Peyer's patch (tissue), 4 donors: ENCODE data around the gene BTBD18. TPM values are rescaled to one million over a fixed set of nuclear protein-coding genes. Genes with fewer than 3 reads are reported as not detected.

Experiments used
- DNase-seq, 3 donors: peaks; one replicate each; pipeline ENCODE4 v3.0.0-alpha.2; 2017 to 2019
- H3K27ac ChIP-seq, 4 donors: fragments of 200-600 bp; sonication (generic); one replicate each; pipeline ENCODE4 v1.5.1; 2016 to 2019
- H3K27me3 ChIP-seq, 2 donors: fragments of 200-600 bp; sonication (generic); one replicate each; pipeline ENCODE4 v1.5.1; 2019
- H3K36me3 ChIP-seq, 3 donors: fragments of 200-600 bp; sonication (generic); one replicate each; pipeline ENCODE4 v1.5.1; 2016 to 2019
- H3K4me1 ChIP-seq, 4 donors: fragments of 200-600 bp; sonication (generic); one replicate each; pipeline ENCODE4 v1.5.1; 2016 to 2019
- H3K4me3 ChIP-seq, 4 donors: fragments of 200-600 bp; sonication (generic); 1 replicate in 3 of 4; 2 replicates in 1 of 4; pipeline ENCODE4 v1.5.1; 2016 to 2019; ENCODE audit warnings: mild to moderate bottlenecking in 1 of 4
- H3K9me3 ChIP-seq, 4 donors: fragments of 200-600 bp; sonication (generic); one replicate each; pipeline ENCODE4 v1.5.1; 2016 to 2019; ENCODE audit warnings: mild to moderate bottlenecking in 1 of 4
- CTCF ChIP-seq, 6 experiments: fragments of 450-650 bp in 4 of 6; fragments of 200-600 bp in 2 of 6; sonication (generic) in 1 of 6; IDR thresholded peaks; one replicate each; pipeline ENCODE4 v1.5.1; 2017 to 2019; ENCODE audit warnings: antibody characterized with exemption in 6 of 6, mild to moderate bottlenecking in 3 of 6, moderate library complexity in 1 of 6
- POLR2A ChIP-seq, 2 donors: fragments of 450-650 bp; IDR thresholded peaks; one replicate each; pipeline ENCODE4 v1.5.1; 2017; ENCODE audit warnings: antibody characterized with exemption in 2 of 2, mild to moderate bottlenecking in 2 of 2, moderate library complexity in 2 of 2
- total RNA-seq, 4 donors: library from RNA; depleted of rRNA; stranded (reverse); fragments of >200 nt; gene quantifications; one replicate each; pipeline ENCODE4 v1.1.0, GENCODE V29; 2016

Gene BTBD18
- not detected for total RNA-seq

- no peak for TF ChIP-seq POLR2A (IDR thresholded peaks at IDR 0.05)
- TF ChIP-seq CTCF (IDR thresholded peaks at IDR 0.05): peak in 4 of 6 experiments; percentile 33 to 81 (median 76)
- Histone ChIP-seq H3K9me3 (no peaks in the 10 kb centered on the region), H3K4me3 (no peak within 1 kb of the TSS), H3K27ac (no peak within 1 kb of the TSS), H3K36me3 (no peaks in the 10 kb centered on the region), H3K4me1 (peaks cover 0 to 6% (median 0%) of the 10 kb centered on the region in 4 donors), H3K27me3 (no peaks in the 10 kb centered on the region)
- DNase-seq: peak in 1 of 3 donors; percentile 68
These were observed at the start of gene BTBD18 for GRCh38 chr11:57751676-57752253. Gene BTBD18 (minus strand): TSS chr11:57751819. CDS start chr11:57751188, 631 bp downstream.

GRCh38 chr11:57801183-57801485, 49.5 kb upstream of the BTBD18 start:
- Histone ChIP-seq H3K36me3 (peaks cover 0 to 63% (median 0%) of the 10 kb centered on the region in 3 donors), H3K9me3 (no peaks in the 10 kb centered on the region), H3K27ac (peak overlapping the region in 1 of 4 donors; percentile 86), H3K4me1 (peaks cover 0 to 35% (median 2%) of the 10 kb centered on the region in 4 donors), H3K4me3 (no peak overlapping the region), H3K27me3 (no peaks in the 10 kb centered on the region)
- no peak for DNase-seq
- no peak for TF ChIP-seq CTCF (IDR thresholded peaks at IDR 0.05)
- no peak for TF ChIP-seq POLR2A (IDR thresholded peaks at IDR 0.05)

- H3K4me1 ChIP-seq: peaks cover 0 to 35% (median 2%) of the 10 kb centered on the region in 4 donors
- H3K27me3 ChIP-seq: no peaks in the 10 kb centered on the region
- TF ChIP-seq CTCF (IDR thresholded peaks at IDR 0.05): peak; percentile 88 to 99 (median 98)
- TF ChIP-seq POLR2A (IDR thresholded peaks at IDR 0.05): no peak
- H3K9me3 ChIP-seq: no peaks in the 10 kb centered on the region
- DNase-seq: no peak
- H3K27ac ChIP-seq: peak overlapping the region; percentile 28 to 86 (median 76)
- peaks cover 0 to 63% (median 0%) of the 10 kb centered on the region in 3 donors for H3K36me3 ChIP-seq
- H3K4me3 ChIP-seq: no peak overlapping the region
These were observed 49.0 kb upstream of the BTBD18 start for GRCh38 chr11:57800444-57801182.

- no peaks in the 10 kb centered on the region for H3K27me3 ChIP-seq
- H3K27ac ChIP-seq: peak overlapping the region; percentile 14 to 86 (median 72)
- peak in 2 of 3 donors; percentile 74 to 91 for DNase-seq
- H3K4me1 ChIP-seq: peaks cover 0 to 39% (median 2%) of the 10 kb centered on the region in 4 donors
- peaks cover 0 to 63% (median 0%) of the 10 kb centered on the region in 3 donors for H3K36me3 ChIP-seq
- TF ChIP-seq POLR2A (IDR thresholded peaks at IDR 0.05): peak; percentile 50 to 90
- TF ChIP-seq CTCF (IDR thresholded peaks at IDR 0.05): peak in 1 of 6 experiments; percentile 1
- H3K4me3 ChIP-seq: no peak overlapping the region
- no peaks in the 10 kb centered on the region for H3K9me3 ChIP-seq
These were observed 47.4 kb upstream of the BTBD18 start for GRCh38 chr11:57798905-57799559.

GRCh38 chr11:57793351-57794115, 41.9 kb upstream of the BTBD18 start:
- H3K27ac ChIP-seq: peak overlapping the region; percentile 74 to 88 (median 77)
- H3K4me1 ChIP-seq: peaks cover 8 to 55% (median 21%) of the 10 kb centered on the region in 4 donors
- no peaks in the 10 kb centered on the region for H3K27me3 ChIP-seq
- no peak for DNase-seq
- H3K36me3 ChIP-seq: peaks cover 0 to 37% (median 0%) of the 10 kb centered on the region in 3 donors
- H3K4me3 ChIP-seq: no peak overlapping the region
- no peaks in the 10 kb centered on the region for H3K9me3 ChIP-seq
- TF ChIP-seq CTCF (IDR thresholded peaks at IDR 0.05) (no peak), POLR2A (IDR thresholded peaks at IDR 0.05) (no peak)
